ENCODE results near the gene ZNF133. TPM values are rescaled to one million over a fixed set of nuclear protein-coding genes. Genes with fewer than 3 reads are reported as not detected.

Gene ZNF133
- total and polyA plus RNA-seq, 2 donors from 2014 or later: 12.8 to 15.0 TPM

- FAIRE-seq (no peak), DNase-seq (no peak)
- intact Hi-C loops (cut with DNase I): no loop called here
- no peak overlapping the region for H3K9ac ChIP-seq (ENCODE audit: low read length in 3 of 3)
- no peak for TF ChIP-seq CTCF (IDR thresholded peaks at IDR 0.05; ENCODE audit: borderline replicate concordance, extremely low read depth, insufficient read depth)
- peaks cover 0 to 10% (median 8%) of the 10 kb centered on the region in 3 donors for H3K36me3 ChIP-seq (ENCODE audit: control insufficient read depth in 2 of 3, insufficient read depth in 3 of 3, low read length in 3 of 3)
- H3K4me1 ChIP-seq (ENCODE audit: control insufficient read depth in 2 of 3, insufficient read depth in 2 of 3, low read depth in 1 of 3, low read length in 3 of 3): no peaks in the 10 kb centered on the region
- H3K27me3 ChIP-seq (ENCODE audit: control insufficient read depth, insufficient read depth, low read length): no peaks in the 10 kb centered on the region
- H3K4me3 ChIP-seq (ENCODE audit: low read length in 3 of 3): no peak overlapping the region
- no peak overlapping the region for H3K27ac ChIP-seq (ENCODE audit: low read depth in 2 of 2, low read length in 2 of 2)
- H3K9me3 ChIP-seq (ENCODE audit: control insufficient read depth in 2 of 3, insufficient read depth in 1 of 3, low read length in 3 of 3): no peaks in the 10 kb centered on the region
These were observed 11.0 kb downstream of the ZNF133 start for GRCh38 chr20:18299364-18299763.

GRCh38 chr20:18304618-18305017, 16.3 kb downstream of the ZNF133 start:
- FAIRE-seq (no peak), DNase-seq (no peak)
- intact Hi-C loops (cut with DNase I): no loop called here
- Histone ChIP-seq H3K9ac (ENCODE audit: low read length in 3 of 3) (no peak overlapping the region), H3K27me3 (ENCODE audit: control insufficient read depth, insufficient read depth, low read length) (no peaks in the 10 kb centered on the region), H3K36me3 (ENCODE audit: control insufficient read depth in 2 of 3, insufficient read depth in 3 of 3, low read length in 3 of 3) (peaks cover 0 to 5% (median 0%) of the 10 kb centered on the region in 3 donors), H3K27ac (ENCODE audit: low read depth in 2 of 2, low read length in 2 of 2) (no peak overlapping the region), H3K9me3 (ENCODE audit: control insufficient read depth in 2 of 3, insufficient read depth in 1 of 3, low read length in 3 of 3) (no peaks in the 10 kb centered on the region), H3K4me3 (ENCODE audit: low read length in 3 of 3) (no peak overlapping the region), H3K4me1 (ENCODE audit: control insufficient read depth in 2 of 3, insufficient read depth in 2 of 3, low read depth in 1 of 3, low read length in 3 of 3) (no peaks in the 10 kb centered on the region)
- no peak for TF ChIP-seq CTCF (IDR thresholded peaks at IDR 0.05; ENCODE audit: borderline replicate concordance, extremely low read depth, insufficient read depth)

GRCh38 chr20:18307301-18307700, 19.0 kb downstream of the ZNF133 start:
- intact Hi-C loops (cut with DNase I): no loop called here
- Histone ChIP-seq H3K27me3 (ENCODE audit: control insufficient read depth, insufficient read depth, low read length) (no peaks in the 10 kb centered on the region), H3K9ac (ENCODE audit: low read length in 3 of 3) (no peak overlapping the region), H3K36me3 (ENCODE audit: control insufficient read depth in 2 of 3, insufficient read depth in 3 of 3, low read length in 3 of 3) (peaks cover 0 to 6% (median 0%) of the 10 kb centered on the region in 3 donors), H3K9me3 (ENCODE audit: control insufficient read depth in 2 of 3, insufficient read depth in 1 of 3, low read length in 3 of 3) (no peaks in the 10 kb centered on the region), H3K27ac (ENCODE audit: low read depth in 2 of 2, low read length in 2 of 2) (no peak overlapping the region), H3K4me1 (ENCODE audit: control insufficient read depth in 2 of 3, insufficient read depth in 2 of 3, low read depth in 1 of 3, low read length in 3 of 3) (no peaks in the 10 kb centered on the region), H3K4me3 (ENCODE audit: low read length in 3 of 3) (no peak overlapping the region)
- TF ChIP-seq CTCF (IDR thresholded peaks at IDR 0.05; ENCODE audit: borderline replicate concordance, extremely low read depth, insufficient read depth): no peak
- no peak for FAIRE-seq
- no peak for DNase-seq

- FAIRE-seq: no peak
- intact Hi-C loops (cut with DNase I): no loop called here
- no peak for TF ChIP-seq CTCF (IDR thresholded peaks at IDR 0.05; ENCODE audit: borderline replicate concordance, extremely low read depth, insufficient read depth)
These were observed 21.7 kb downstream of the ZNF133 start for GRCh38 chr20:18310051-18310450.

More at GRCh38 chr20:18310051-18310450, 21.7 kb downstream of the ZNF133 start:
- Histone ChIP-seq H3K4me3 (ENCODE audit: low read length in 3 of 3) (no peak overlapping the region), H3K4me1 (ENCODE audit: control insufficient read depth in 2 of 3, insufficient read depth in 2 of 3, low read depth in 1 of 3, low read length in 3 of 3) (no peaks in the 10 kb centered on the region), H3K9ac (ENCODE audit: low read length in 3 of 3) (no peak overlapping the region), H3K27ac (ENCODE audit: low read depth in 2 of 2, low read length in 2 of 2) (no peak overlapping the region), H3K27me3 (ENCODE audit: control insufficient read depth, insufficient read depth, low read length) (no peaks in the 10 kb centered on the region), H3K9me3 (ENCODE audit: control insufficient read depth in 2 of 3, insufficient read depth in 1 of 3, low read length in 3 of 3) (no peaks in the 10 kb centered on the region), H3K36me3 (ENCODE audit: control insufficient read depth in 2 of 3, insufficient read depth in 3 of 3, low read length in 3 of 3) (peaks cover 0 to 6% (median 2%) of the 10 kb centered on the region in 3 donors)
- DNase-seq: no peak

Data from kidney (tissue), 14 donors.